GM12872 (cell line): Measurements from ENCODE around the gene UBE2E3.

Source experiments
- CTCF ChIP-seq: IDR thresholded peaks from 3 replicates; pipeline ENCODE4 v1.5.1; 2011; ENCODE audit warnings: low read depth, mild to moderate bottlenecking, low read length, moderate library complexity; ENCODE audit not compliant: insufficient read depth

UBE2E3 gene

GRCh38 chr2:181047829-181048228, 67.4 kb downstream of the UBE2E3 start:
- TF ChIP-seq CTCF, result no peak

- TF ChIP-seq CTCF, result no peak
These were observed 71.6 kb downstream of the UBE2E3 start for GRCh38 chr2:181051861-181052522.

GRCh38 chr2:181052523-181052891, 72.1 kb downstream of the UBE2E3 start:
- no peak for TF ChIP-seq CTCF

DNA sequence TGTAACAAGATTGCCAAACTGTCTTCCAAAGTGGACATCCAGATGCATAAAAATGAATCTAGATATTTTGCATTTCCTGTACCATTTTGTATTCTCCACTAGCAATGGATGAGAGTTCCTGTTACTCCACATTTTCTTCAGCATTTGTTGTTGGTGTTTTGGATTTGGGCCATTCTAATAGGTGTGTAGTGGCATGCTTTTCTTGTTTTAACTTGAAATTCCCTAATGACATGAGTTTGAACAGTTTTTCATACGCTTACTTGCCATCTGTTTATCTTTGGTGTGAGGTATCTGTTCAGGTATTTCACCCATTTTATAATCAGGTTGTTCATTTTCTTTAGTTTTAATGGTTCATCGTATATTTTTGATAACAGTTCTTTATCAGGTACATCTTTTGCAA, 73.9 kb downstream of the UBE2E3 start:
- TF ChIP-seq CTCF, result no peak

GRCh38 chr2:181054843-181055242, 74.4 kb downstream of the UBE2E3 start:
- TF ChIP-seq CTCF, result no peak

DNA sequence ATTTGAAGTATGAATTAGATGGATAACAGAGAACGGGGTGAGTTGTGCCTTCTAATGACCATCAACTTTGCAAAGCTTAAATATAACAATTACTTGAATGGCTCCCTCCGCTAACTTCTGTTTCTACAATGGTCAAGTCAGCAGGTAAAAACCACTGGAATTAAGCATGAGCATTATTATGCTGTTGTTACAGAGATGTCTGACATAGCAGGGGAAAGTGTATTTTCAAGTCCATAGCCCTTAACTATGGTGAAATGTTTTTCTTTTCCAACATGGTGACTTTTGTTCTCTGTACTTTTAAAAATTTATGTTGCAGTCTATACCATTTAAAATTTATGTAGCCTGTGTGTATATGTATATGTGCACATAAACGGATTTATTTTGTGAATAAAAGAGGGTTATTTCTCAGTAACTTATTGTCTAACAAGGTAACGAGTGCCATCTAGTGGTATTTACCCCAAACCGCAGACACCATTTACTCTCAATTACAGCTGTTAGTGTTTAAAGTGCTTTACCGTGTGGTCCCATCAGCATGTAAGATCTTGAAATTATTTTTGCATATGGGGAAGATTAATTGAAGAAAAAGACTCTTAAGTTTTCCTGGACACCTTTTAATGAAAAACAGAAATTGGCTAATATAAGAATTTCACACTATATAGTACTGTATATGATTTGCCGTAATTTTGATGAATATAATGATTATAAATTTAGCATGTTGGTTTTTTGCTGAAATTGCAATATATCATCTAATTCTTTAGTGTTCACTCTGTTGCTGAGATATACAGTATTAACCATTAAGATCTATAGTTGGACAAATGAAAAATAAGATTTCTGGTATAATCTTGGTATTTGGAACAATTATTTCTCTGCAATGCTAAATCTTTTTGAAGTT, 78.2 kb downstream of the UBE2E3 start:
- peak; percentile 71 for TF ChIP-seq CTCF

GRCh38 chr2:181063696-181064095, 83.3 kb downstream of the UBE2E3 start:
- no peak for TF ChIP-seq CTCF
